Ectodermal cell (in vitro differentiated cells): ENCODE results near the gene TOM1L1.

Experiments
- H3K27ac ChIP-seq: 2 replicates; pipeline ENCODE4 v1.7.0; 2013; ENCODE audit warnings: mild to moderate bottlenecking, low read depth, low read length; ENCODE audit not compliant: insufficient read depth, poor library complexity, severe bottlenecking
- H3K27me3 ChIP-seq: 2 replicates; pipeline ENCODE4 v1.7.0; 2013; ENCODE audit warnings: mild to moderate bottlenecking, low read length; ENCODE audit not compliant: insufficient read depth, control insufficient read depth, poor library complexity, severe bottlenecking
- H3K36me3 ChIP-seq: one replicate; pipeline ENCODE4 v1.7.0; 2013; ENCODE audit warnings: low read length; ENCODE audit not compliant: control insufficient read depth, insufficient read depth
- H3K4me1 ChIP-seq: one replicate; pipeline ENCODE4 v1.7.0; 2013; ENCODE audit warnings: low read length; ENCODE audit not compliant: control insufficient read depth, insufficient read depth
- H3K4me3 ChIP-seq: 2 replicates; pipeline ENCODE4 v1.7.0; 2013; ENCODE audit warnings: low read depth, low read length, control low read depth; ENCODE audit not compliant: insufficient read depth
- H3K9me3 ChIP-seq: 2 replicates; pipeline ENCODE4 v1.7.0; 2013; ENCODE audit warnings: mild to moderate bottlenecking, low read length, moderate library complexity; ENCODE audit not compliant: control insufficient read depth
- WGBS, 2 experiments: methylation state at CpG; one replicate each; pipeline ENCODE4 v1.1.7; 2013; ENCODE audit warnings: missing lambda C conversion rate in 2 of 2; 5-methylcytosine and 5-hydroxymethylcytosine counted together

Gene TOM1L1

DNA sequence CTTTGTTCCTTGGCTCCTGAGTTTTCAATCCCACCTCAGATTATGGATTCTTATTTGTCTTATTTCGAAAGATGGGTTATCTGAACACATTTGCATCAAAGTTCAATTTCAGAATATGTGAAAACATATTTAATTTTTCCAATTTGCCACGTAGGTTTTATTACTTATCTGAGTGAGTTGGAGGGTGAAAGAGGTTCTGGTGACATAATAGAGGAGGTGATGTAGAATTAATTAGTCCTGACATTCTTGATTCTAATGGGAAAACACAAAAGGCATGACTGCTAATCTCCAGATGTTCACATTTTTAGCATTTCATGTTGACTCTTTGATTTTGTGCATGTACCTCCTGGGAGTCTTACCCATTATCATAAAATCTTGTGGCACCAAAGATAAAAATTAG lies 9.1 kb downstream of the TOM1L1 start:
- no peaks in the 10 kb centered on the region for H3K4me1 ChIP-seq
- 90 to 96% methylated on average over 2 of the region's 2 CpGs for WGBS, 2 experiments

DNA sequence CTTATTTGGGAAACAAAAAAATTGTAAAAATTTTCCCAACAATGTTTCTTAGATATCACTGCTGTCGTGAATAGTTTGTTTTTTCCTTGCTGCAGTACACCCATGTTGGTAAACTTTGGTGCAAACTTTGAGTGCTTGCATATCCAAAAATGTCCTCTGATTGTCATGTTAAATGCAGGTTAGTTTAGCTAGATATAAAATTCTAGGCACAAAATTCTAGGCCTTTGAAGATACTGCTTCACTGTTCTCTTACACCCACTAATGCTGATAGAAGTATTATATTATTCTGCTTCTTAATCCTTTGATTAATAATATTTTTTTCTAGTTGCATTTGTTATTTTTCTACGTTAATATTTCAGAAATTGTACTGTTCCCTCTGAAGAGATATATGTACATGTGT lies 16.1 kb downstream of the TOM1L1 start:
- 90 to 96% methylated on average over 1 to 2 of the region's 2 CpGs for WGBS, 2 experiments
- Histone ChIP-seq H3K36me3 (peaks cover 42% of the 10 kb centered on the region), H3K27ac (no peak overlapping the region), H3K9me3 (no peaks in the 10 kb centered on the region), H3K4me3 (no peak overlapping the region), H3K27me3 (no peaks in the 10 kb centered on the region), H3K4me1 (no peaks in the 10 kb centered on the region)

More for the DNA sequence above, 9.1 kb downstream of the TOM1L1 start:
- Histone ChIP-seq H3K36me3 (peaks cover 15% of the 10 kb centered on the region), H3K27me3 (no peaks in the 10 kb centered on the region), H3K4me3 (no peak overlapping the region), H3K9me3 (no peaks in the 10 kb centered on the region), H3K27ac (no peak overlapping the region)

DNA sequence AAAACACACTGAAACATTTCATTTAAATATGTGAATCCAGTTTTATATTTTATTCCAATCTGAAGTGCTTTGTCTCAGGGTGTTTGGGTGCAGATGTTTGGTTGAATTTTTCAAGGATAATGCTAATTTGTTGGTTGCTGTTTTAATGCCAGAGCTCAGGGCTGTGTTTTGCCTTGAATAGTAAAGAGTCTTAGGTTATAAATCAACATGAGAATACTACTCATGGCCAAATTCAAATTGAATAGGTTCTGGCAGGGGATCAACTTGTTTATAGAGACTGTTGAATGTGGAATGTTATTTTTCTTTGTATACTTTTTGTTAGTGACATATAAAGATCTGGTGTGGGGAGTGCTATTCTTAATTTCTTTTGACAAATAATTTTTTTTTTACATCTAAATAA lies 18.8 kb downstream of the TOM1L1 start:
- Histone ChIP-seq H3K9me3 (no peaks in the 10 kb centered on the region), H3K27me3 (no peaks in the 10 kb centered on the region), H3K36me3 (peaks cover 34% of the 10 kb centered on the region), H3K4me3 (no peak overlapping the region), H3K4me1 (no peaks in the 10 kb centered on the region), H3K27ac (no peak overlapping the region)

DNA sequence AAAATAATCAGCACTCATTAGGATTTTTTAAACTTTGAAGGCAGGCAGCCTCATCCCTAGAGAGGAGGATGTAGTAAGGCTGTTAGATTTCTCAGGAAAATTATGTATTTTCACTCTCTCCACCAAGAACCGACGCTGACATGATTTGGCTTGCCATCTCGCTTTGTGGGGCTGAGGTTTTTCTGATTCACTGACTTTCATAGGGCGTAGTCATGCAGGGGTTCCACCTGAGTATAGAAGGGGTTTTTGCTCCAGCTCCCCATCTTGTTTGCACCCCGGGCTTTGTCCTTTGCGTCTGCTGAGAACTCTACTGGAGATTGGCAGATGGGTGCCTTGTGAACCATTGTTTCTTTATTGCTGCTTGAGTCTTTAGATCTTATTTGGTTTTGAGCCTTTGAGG lies 20.2 kb downstream of the TOM1L1 start:
- Histone ChIP-seq H3K4me3 (no peak overlapping the region), H3K36me3 (peaks cover 22% of the 10 kb centered on the region), H3K27ac (no peak overlapping the region), H3K4me1 (no peaks in the 10 kb centered on the region), H3K27me3 (no peaks in the 10 kb centered on the region), H3K9me3 (no peaks in the 10 kb centered on the region)
- 95 to 98% methylated on average over 6 of the region's 6 CpGs for WGBS, 2 experiments

DNA sequence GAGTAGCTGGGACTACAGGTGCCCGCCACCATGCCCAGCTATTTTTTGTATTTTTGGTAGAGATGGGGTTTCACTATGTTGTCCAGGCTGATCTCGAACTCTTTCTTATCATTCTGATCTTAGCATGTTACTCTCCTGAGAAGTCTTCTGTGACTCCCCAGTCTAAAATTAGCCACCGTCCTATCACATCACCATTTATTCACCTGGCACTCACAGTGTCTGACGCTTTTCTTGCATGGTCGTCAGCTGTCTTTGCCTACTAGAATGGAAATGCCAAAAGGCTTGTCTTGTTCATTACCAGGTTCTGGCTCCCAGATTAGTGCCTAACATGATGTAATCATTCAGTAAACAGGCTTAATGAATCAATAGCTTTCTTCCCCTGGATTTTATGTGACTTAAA lies 23.8 kb downstream of the TOM1L1 start:
- Histone ChIP-seq H3K27ac (no peak overlapping the region), H3K36me3 (peaks cover 7% of the 10 kb centered on the region), H3K4me1 (no peaks in the 10 kb centered on the region), H3K27me3 (no peaks in the 10 kb centered on the region), H3K9me3 (no peaks in the 10 kb centered on the region), H3K4me3 (no peak overlapping the region)
- 93 to 95% methylated on average over 5 of the region's 5 CpGs for WGBS, 2 experiments

DNA sequence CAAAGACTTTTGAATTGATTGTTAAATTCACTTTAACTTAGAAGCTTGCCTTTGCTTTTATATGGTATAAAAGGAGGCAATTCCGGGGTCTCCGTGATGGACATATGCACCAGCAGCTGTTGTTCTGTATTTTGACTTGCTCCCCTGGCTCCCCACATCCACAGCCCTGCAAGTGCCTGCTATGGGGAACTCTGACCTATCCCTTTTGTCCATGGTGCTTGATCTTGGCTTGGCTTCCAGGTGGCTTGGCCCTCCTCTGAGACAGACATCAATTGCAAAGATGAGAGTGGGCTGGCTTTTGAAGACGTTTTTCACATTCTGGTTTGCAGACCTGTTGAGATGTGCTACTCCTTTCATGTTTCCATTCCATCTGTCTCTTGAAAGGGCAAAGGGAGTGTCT lies 26.9 kb downstream of the TOM1L1 start:
- peaks cover 22% of the 10 kb centered on the region for H3K36me3 ChIP-seq
- no peaks in the 10 kb centered on the region for H3K4me1 ChIP-seq

DNA sequence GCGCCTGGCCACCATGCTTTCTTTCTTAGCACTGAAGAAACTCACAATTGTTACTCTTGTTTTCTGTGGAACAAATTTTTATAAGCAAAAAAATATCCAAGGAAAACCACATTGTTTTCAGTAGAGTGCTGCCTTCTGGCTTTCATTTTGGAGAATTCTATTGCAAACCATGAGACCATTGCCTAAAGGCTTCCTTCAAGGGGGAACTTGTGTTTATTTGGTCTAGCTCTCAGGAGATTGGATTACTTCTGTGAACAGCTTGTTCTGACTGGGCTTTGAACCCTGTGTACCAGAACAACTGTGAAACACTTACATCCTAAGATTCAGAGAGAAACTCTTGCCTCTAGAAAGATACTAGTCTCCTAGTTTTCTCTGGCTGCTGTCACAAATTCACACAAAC lies 32.1 kb downstream of the TOM1L1 start:
- peaks cover 41% of the 10 kb centered on the region for H3K36me3 ChIP-seq
- no peaks in the 10 kb centered on the region for H3K4me1 ChIP-seq
- no peak overlapping the region for H3K4me3 ChIP-seq
- 54 to 60% methylated on average over 1 of the region's 1 CpG for WGBS, 2 experiments
- no peaks in the 10 kb centered on the region for H3K9me3 ChIP-seq
- no peak overlapping the region for H3K27ac ChIP-seq
- no peaks in the 10 kb centered on the region for H3K27me3 ChIP-seq

More for the DNA sequence above, 26.9 kb downstream of the TOM1L1 start:
- WGBS, 2 experiments, result 94 to 95% methylated on average over 3 of the region's 3 CpGs
- H3K27me3 ChIP-seq, result no peaks in the 10 kb centered on the region
- H3K4me3 ChIP-seq, result no peak overlapping the region
- no peaks in the 10 kb centered on the region for H3K9me3 ChIP-seq
- H3K27ac ChIP-seq, result no peak overlapping the region

DNA sequence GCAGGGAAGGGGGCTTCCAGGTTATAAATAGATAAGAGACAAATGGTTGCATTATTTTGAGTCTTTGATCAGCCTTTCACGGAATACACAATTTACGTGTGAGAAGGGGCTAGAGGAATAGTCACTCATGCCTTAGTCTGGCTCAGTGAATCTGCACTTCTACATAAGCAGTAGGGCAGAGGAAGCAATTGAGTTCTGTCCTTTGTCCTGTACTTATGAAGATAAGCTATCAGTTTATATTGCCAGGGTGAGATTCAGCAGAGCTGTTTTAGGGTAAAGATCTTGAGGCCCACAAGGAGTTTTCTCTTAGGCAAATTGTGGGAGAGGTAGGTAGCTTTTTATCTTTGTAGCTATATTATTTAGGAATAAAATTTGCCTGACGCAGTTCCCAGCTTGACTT lies 33.3 kb downstream of the TOM1L1 start:
- peaks cover 35% of the 10 kb centered on the region for H3K36me3 ChIP-seq

DNA sequence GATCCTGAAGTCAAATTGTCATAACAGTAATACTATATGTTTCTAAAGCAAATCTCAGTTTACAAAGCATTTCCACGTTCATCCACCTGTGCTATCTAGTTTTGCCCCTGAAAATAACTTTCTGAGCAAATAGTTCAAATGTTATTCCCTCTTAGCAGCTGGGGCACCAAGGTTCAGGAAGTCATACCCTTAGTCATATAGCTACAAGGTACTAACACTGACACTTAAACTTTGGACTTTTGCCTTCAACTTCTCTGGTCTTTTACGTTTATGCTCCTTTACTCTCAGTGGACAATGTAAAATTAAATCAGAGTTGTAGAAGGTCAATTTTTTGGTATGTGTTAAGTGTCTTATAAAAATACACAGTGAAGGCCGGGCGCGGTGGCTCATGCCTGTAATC lies 34.8 kb downstream of the TOM1L1 start:
- Histone ChIP-seq H3K4me3 (no peak overlapping the region), H3K36me3 (peaks cover 27% of the 10 kb centered on the region), H3K4me1 (no peaks in the 10 kb centered on the region), H3K27me3 (no peaks in the 10 kb centered on the region), H3K9me3 (no peaks in the 10 kb centered on the region), H3K27ac (no peak overlapping the region)
- whole genome bisulfite sequencing, 2 experiments, result 91 to 92% methylated on average over 5 of the region's 5 CpGs

More for the DNA sequence above, 33.3 kb downstream of the TOM1L1 start:
- no peaks in the 10 kb centered on the region for H3K4me1 ChIP-seq
- WGBS, 2 experiments, result 91 to 96% methylated on average over 3 of the region's 3 CpGs
- H3K27ac ChIP-seq, result no peak overlapping the region
- H3K4me3 ChIP-seq, result no peak overlapping the region
- no peaks in the 10 kb centered on the region for H3K27me3 ChIP-seq
- H3K9me3 ChIP-seq, result no peaks in the 10 kb centered on the region

DNA sequence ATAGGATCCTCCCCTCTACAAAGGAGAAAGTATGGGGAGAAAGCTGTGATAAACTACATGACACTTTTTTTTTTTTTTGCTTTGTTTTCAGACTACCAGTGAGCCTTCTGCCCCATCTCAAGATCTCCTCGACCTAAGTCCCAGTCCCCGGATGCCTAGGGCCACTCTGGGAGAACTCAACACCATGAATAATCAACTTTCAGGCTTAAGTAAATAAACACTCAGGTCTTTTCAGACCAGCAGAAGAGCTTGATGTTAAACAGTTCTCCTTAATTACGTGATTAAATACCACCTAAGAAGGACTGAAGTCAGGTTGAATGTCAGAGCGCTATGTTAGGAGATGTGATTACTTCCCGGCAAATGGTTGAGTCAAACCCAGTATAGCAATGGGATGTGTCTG lies 36.4 kb downstream of the TOM1L1 start:
- peaks cover 20% of the 10 kb centered on the region for H3K36me3 ChIP-seq

DNA sequence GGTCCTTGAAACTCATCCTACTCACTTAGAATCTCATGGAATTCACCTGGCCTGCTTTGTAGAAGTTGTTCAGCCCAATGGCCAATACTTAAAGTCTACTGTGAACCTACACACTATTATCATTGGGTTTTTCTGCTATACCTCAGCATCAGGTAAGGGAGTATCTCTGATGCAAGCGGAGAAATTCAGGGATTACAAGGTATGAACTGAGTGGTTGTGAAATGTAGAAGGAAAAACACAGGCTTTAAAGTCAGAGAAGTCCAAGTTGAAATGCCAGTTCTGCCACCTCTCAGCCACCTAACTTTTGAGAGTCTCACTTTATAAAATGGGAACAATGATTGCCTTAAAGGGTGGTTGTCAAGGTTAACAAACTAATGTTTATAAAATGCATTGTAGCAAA lies 36.8 kb downstream of the TOM1L1 start:
- Histone ChIP-seq H3K27me3 (no peaks in the 10 kb centered on the region), H3K27ac (no peak overlapping the region), H3K4me1 (no peaks in the 10 kb centered on the region), H3K36me3 (peaks cover 20% of the 10 kb centered on the region), H3K9me3 (no peaks in the 10 kb centered on the region), H3K4me3 (no peak overlapping the region)
- 100% methylated on average over 1 of the region's 1 CpG for WGBS, 2 experiments

More for the DNA sequence above, 36.4 kb downstream of the TOM1L1 start:
- H3K9me3 ChIP-seq, result no peaks in the 10 kb centered on the region
- no peak overlapping the region for H3K27ac ChIP-seq
- no peaks in the 10 kb centered on the region for H3K27me3 ChIP-seq
- 94% methylated on average over 5 of the region's 5 CpGs for WGBS, 2 experiments
- H3K4me1 ChIP-seq, result no peaks in the 10 kb centered on the region
- H3K4me3 ChIP-seq, result no peak overlapping the region
